GM19238 (cell line): ENCODE data around the gene RXRA.

ENCODE experiments used
- DNase-seq: peaks from one replicate; pipeline ENCODE4 v3.0.0; 2011; ENCODE audit warnings: low spot score; ENCODE audit not compliant: insufficient read length

RXRA gene

GRCh38 chr9:134414900-134415425, 88.7 kb downstream of the RXRA start:
- DNase-seq: no peak

DNA sequence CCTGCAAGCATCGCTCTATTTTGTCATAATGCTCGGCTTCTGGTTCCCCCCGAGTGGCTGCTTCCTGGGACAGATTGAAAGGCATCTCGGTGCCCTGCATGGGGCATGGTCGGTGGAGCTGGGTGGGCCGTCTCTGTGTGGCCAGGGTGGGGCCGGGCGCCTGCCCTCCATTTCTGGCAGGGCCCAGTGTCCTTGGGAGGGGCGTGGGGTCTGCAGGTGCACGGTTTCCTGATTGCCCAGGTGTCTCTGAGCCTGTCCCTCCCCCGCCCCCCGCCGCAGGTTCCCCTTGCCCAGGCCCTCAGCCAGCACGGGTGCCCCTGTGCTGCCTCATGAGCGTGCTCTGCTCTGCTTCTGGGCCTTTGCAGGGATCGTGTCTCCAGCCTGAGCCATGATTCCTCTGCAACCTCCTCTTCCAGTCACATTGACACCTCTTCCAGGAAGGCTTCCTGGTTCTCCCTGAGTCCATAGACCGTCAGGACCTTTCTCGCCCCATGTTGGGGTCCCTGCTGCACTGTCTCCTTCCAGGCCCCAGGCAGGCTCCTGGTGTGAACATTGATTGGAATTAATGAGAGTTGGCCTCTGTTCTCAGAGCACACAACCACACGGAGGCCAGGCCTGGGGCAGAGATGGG, 90.2 kb downstream of the RXRA start:
- DNase-seq: no peak

DNA sequence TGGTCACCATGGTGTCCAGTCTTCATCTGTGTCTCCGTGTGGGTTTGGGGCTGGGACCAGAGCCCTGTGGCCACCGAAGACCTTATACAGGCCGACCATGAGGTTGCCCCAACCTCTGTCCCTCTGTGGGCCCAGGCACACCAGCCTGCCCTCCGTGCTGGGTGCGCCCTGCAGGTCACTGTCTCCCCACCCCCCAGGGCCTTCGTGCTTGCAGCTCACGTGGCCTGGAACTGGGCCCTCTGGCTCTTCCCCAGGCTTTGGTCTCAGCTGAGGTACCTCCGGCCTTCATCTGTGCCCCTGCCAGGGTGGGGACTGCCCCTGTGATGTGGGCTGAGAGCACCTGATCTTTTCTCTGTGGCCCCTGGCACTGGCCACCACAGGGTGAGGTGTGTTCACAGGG, 92.1 kb downstream of the RXRA start:
- DNase-seq: no peak

- no peak for DNase-seq
Measured at GRCh38 chr9:134419000-134419683, 92.9 kb downstream of the RXRA start.

DNA sequence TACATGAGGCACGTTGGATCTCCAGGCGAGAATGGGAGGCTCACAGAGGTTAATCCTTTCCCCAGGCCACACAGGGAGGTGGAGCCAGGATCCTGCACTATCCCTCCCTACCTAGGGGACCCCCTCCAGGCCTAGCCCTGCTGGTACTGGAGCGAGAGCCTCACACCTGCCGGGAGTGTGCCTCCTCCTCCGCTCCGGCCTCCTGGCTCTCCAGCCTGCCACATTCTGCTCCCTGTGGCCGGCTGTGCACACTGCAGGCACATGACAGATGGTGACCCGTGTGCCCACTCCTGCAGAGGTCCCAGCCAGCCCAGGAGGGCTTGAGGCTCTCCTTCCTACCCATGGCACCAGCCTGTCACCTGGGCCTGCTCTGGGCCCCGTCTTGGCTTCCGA, 93.4 kb downstream of the RXRA start:
- no peak for DNase-seq

GRCh38 chr9:134420281-134420845, 94.1 kb downstream of the RXRA start:
- DNase-seq: no peak

DNA sequence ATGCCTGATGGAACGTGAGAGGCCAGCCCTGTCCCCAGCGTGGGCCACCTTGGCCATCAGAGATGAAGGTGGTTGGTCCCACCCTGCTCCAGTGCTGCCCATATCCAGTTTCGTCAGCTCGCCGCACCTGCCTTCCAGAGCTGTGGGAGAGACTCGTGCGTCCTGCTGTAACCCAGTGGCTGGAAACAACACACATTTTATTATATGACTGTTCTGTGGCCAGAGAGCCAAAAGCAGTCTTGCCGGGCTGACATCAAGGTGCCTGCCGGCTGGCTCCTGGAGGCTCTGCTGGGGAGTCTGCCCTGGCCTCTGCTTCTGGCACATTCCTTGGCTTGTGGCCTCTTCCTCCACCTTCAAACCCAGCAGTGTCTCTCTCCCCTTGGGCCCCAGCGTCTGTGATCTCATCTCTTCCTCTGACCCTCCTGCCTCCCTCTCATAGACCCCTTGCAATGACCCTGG, 94.7 kb downstream of the RXRA start:
- DNase-seq: no peak

DNA sequence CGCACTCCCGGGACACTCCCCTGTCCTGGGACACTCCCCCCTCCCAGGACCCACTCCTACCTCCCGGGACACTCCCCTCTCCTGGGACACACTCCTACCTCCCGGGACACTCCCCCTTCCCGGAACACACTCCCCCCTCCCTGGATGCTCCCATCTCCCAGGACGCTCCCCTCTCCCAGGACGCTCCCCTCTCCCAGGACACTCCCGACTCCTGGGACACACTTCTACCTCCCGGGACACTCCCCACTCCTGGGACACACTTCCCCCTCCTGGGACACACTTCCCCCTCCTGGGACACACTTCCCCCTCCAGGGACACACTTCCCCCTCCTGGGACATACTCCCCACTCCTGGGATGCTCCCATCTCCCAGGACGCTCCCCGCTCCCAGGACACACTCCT, 95.6 kb downstream of the RXRA start:
- DNase-seq: no peak

DNA sequence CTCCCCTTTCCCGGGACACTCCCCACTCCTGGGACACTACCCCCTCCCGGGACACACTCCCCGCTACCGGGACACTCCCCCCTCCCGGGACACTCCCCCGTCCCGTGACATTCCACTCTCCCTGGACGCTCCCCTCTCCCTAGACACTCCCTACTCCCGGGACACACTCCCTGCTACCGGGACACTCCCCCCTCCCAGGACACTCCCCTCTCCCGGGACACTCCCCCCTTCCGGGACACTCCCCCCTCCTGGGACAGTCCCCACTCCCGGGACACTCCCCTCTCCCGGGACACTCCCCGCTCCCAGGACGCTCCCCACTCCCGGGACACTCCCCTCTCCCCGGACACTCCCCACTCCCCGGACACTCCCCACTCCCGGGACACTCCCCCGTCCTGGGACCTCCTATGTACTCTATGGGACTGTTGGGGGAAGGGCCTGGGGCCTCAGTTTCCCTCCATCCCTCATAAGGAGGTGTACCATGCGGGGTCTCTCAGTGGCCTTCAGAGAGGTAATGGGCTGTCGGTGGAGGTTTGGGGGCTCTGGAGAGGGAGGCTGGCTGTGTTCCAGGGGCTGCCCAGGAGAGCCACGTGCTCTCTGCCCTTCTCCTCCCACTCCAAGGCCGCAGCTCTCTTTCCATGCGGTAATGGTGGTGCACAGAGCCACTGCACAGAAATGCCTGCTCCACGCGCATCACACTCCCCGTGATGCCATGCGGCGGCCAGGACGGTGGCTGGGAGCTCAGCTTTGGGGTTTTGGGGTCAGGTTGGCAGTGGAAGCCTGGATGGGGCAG, 96.2 kb downstream of the RXRA start:
- no peak for DNase-seq

DNA sequence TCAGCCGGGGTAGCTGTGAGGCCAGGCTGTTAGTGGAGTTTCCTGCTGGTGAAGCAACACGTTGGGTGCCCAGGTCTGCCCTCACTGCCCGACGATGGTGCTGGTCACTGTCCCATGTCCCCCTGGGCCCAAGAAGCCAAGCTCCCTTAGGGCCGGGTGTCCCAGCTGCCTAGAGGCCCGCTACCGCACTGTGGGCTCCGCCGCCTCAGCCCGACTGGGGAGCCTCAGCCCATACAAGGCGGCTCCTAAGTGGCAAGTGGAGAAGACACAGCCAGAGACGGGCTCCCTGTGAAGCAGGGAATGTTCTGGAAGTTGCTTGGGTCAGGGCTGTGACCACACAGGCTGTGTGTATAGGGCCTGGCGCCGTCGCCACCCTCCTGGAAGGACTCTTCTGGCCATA, 96.9 kb downstream of the RXRA start:
- no peak for DNase-seq

DNA sequence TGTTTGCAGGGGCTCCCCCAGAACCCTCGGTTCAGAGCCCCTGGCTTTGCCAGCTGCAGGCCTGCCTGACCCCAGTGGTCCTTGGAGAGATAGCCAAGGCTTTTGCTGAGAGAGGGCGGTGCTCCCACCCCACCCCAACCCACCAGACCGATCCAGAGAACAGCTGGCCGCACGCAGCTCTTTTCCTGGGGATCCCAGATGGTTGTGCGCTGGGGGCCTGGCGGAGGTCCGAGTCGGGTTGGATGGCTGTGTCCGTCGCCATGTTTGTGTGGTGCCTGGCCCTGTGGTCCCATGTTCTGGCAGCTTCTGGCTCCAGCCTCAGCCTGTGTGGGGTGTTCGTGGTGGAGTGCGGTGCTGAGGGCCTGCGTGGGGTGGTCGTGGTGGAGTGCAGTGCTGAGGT, 97.5 kb downstream of the RXRA start:
- DNase-seq: no peak

DNA sequence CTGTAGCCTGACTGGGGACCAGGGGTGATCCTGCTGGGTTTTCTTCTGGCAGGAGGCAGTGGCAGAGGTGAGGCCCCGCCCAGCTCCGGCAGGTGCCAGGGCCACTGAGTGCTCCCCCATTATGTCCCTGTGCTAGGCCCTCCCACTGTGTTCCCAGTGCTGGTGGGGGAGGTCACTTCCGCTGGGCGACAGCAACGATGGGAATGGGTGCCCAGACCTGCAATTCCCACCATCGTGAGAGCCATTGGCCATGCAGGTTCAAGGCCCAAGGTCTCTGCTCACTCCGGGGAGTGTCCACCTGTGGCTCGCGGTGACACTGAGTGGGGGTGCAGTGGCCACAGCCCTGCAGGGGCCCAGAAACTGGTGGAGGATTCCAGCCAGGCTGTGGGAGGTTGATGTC, 98.6 kb downstream of the RXRA start:
- DNase-seq: no peak

GRCh38 chr9:134425401-134425800, 99.1 kb downstream of the RXRA start:
- no peak for DNase-seq

GRCh38 chr9:134425812-134426211, 99.6 kb downstream of the RXRA start:
- DNase-seq: no peak

- no peak for DNase-seq
Measured at GRCh38 chr9:134426436-134426835, 100.2 kb downstream of the RXRA start.

DNA sequence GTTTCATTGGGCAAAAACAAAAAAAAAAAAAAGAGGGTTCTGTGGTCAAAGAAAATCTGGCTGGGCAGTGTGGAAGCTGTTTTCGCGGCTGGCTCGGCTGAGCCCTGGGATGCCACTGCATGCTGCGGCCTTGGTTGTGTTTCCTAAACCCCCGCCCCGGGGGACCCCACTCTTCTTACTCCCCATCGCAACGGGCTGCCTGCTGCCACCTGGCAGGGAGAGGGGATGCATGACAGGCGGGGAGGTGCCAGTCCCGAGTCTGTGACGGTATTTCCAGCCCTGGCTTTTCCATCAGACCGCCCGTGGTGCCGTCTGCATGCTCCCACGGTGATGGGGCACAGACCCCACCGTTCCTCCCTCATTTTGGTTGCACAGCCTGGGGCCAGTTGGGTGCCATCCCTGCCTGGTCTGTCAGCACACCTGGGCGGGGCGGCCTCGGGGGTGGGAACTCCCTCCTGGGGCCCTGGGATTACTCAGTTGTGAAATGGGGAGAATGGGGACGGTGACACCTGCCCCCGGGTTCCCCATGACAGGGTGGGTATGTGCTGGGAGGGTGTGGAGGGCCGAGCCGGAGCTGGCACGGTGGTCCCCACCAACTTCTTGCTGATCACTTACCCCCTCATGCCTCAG, 101.0 kb downstream of the RXRA start:
- no peak for DNase-seq

- no peak for DNase-seq
Measured at GRCh38 chr9:134428559-134428958, 102.3 kb downstream of the RXRA start.

- DNase-seq: no peak
Measured at GRCh38 chr9:134429007-134429406, 102.8 kb downstream of the RXRA start.

DNA sequence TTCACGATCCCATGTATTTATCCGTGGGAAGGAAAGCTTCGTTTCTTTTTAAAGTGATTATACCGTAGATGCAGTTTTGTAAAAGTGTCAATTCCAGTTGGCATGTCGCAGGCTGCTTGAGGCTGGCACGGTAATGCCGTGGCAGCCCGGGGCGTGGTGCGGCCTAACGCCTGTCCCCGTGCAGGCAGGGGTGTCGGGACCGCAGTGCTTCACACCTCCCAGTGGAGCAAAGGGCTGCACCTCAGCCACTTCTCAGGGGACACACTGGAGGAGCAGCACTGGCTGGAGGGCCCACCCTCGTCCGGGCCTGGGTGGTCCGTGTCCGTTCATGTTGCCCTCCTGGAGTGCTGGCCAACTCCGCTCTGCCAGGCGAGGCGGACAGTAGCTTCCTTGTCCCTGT, 103.2 kb downstream of the RXRA start:
- no peak for DNase-seq

GRCh38 chr9:134431095-134431494, 104.8 kb downstream of the RXRA start:
- no peak for DNase-seq

GRCh38 chr9:134431626-134432025, 105.4 kb downstream of the RXRA start:
- no peak for DNase-seq
